Effector memory CD8-positive, alpha-beta T cell (primary cell): Measurements from ENCODE around the gene TRAF3IP1.

ENCODE experiments used
- ATAC-seq: fragments of 150-1000 bp; cut with Tn5 transposase; replicated peaks from 2 replicates; pipeline ENCODE4 v1.10.0; 2021; ENCODE audit warnings: mild to moderate bottlenecking, moderate library complexity
- DNase-seq, 3 experiments: peaks; one replicate each; pipeline ENCODE4 v3.0.0; 2021
- H3K27ac Mint-ChIP-seq, 2 donors: one replicate each; pipeline ENCODE4 v1.8.0; 2022; ENCODE audit warnings: mild to moderate bottlenecking in 2 of 2, mixed read lengths in 2 of 2, moderate library complexity in 2 of 2
- H3K27me3 Mint-ChIP-seq, 2 donors: one replicate each; pipeline ENCODE4 v1.8.0; 2022; ENCODE audit warnings: mixed read lengths in 2 of 2
- H3K36me3 Mint-ChIP-seq: one replicate; pipeline ENCODE4 v1.8.0; 2022; ENCODE audit warnings: mild to moderate bottlenecking, moderate library complexity, mixed read lengths; ENCODE audit not compliant: insufficient read depth
- H3K4me1 Mint-ChIP-seq, 2 donors: one replicate each; pipeline ENCODE4 v1.8.0; 2022; ENCODE audit warnings: low read depth in 2 of 2, mixed read lengths in 2 of 2
- H3K4me3 Mint-ChIP-seq, 2 donors: one replicate each; pipeline ENCODE4 v1.8.0; 2022; ENCODE audit warnings: mild to moderate bottlenecking in 2 of 2, mixed read lengths in 2 of 2, moderate library complexity in 2 of 2
- H3K9me3 Mint-ChIP-seq, 2 donors: one replicate each; pipeline ENCODE4 v1.8.0; 2022; ENCODE audit warnings: mixed read lengths in 2 of 2

The TRAF3IP1 gene

DNA sequence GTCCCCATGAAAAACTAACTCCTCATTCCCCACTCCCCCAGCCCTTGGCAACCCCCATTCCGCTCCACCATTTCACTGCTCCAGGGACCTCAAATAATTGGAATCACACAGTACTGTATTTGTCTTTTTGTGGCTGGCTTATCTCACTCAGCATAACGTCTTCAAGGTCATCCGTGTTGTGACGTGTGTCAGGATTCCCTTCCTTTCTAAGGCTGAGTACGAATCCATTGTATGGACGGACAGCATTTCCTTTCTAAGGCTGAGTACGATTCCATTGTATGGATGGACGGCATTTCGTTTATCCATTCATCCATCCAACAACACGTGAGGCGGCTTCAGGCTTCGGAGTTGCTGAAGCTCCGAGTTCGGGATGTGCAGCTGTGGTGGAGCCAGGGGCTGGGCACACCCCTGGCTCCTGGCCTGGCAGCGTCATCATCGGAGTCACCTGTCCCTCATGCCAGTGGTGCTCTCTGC lies 105.2 kb downstream of the TRAF3IP1 start:
- H3K9me3 Mint-ChIP-seq, result no peaks in the 10 kb centered on the region
- peaks cover 27 to 32% of the 10 kb centered on the region in 2 donors for H3K4me1 Mint-ChIP-seq
- no peak overlapping the region for H3K27ac Mint-ChIP-seq
- no peaks in the 10 kb centered on the region for H3K27me3 Mint-ChIP-seq
- DNase-seq (no peak), ATAC-seq (no peak)
- H3K4me3 Mint-ChIP-seq, result peak overlapping the region; percentile 87 to 91
- peaks cover 12% of the 10 kb centered on the region for H3K36me3 Mint-ChIP-seq

GRCh38 chr2:238425979-238426567 lies 105.8 kb downstream of the TRAF3IP1 start:
- no peak for ATAC-seq
- Mint-ChIP-seq H3K9me3 (no peaks in the 10 kb centered on the region), H3K4me3 (peak overlapping the region; percentile 87 to 91), H3K36me3 (peaks cover 12% of the 10 kb centered on the region), H3K27ac (peak overlapping the region; percentile 92 to 94), H3K4me1 (peaks cover 29 to 34% of the 10 kb centered on the region in 2 donors), H3K27me3 (no peaks in the 10 kb centered on the region)
- DNase-seq, result no peak

GRCh38 chr2:238426568-238427434 lies 106.5 kb downstream of the TRAF3IP1 start, which contains the start of gene ASB1:
Gene ASB1 (plus strand): TSS chr2:238426927. CDS start chr2:238427071, 144 bp downstream.
- ATAC-seq (peak; percentile 83), DNase-seq (peak; percentile 73 to 82 (median 74))
- peak within 1 kb of the TSS; percentile 87 to 91 for H3K4me3 Mint-ChIP-seq
- H3K4me1 Mint-ChIP-seq, result peaks cover 32 to 42% of the 10 kb centered on the region in 2 donors
- peaks cover 12% of the 10 kb centered on the region for H3K36me3 Mint-ChIP-seq
- H3K27me3 Mint-ChIP-seq, result no peaks in the 10 kb centered on the region
- peak within 1 kb of the TSS; percentile 92 to 94 for H3K27ac Mint-ChIP-seq
- no peaks in the 10 kb centered on the region for H3K9me3 Mint-ChIP-seq

DNA sequence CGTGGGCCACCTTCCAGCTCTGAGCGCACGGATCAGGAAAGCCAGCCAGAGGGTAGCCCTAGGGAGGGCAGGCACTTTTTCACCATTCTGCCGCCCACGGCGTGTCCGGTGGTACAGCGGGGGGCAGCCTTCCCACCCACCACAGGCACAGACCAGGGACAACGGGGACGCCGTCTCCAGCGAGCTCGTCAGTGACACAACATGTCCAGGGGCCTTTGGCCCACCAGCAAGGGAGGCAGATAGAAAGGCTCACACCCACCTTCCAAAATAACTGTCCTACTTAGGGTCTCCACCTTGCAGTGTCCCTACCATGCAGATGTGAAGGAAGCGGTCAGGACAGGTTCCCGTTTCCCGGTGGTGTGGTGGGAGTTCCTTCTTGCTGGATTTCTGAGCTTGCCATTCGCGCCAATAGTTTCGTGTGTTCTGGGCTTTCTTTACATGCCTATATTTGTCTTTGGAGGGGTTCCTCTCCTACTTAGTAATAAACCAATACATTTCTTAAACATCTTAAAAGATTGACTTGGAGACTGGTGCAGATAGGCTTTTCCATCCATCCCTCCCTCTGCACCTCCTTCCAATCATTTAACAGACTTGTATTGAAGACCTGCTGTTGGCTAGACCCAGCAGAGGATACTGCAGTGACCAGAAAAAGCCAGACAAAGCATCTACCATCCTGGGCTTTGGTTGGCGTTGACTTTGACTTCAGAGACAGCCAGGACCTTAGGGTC lies 107.3 kb downstream of the TRAF3IP1 start:
- no peak for ATAC-seq
- Mint-ChIP-seq H3K4me3 (peak overlapping the region; percentile 87 to 91), H3K36me3 (peaks cover 12% of the 10 kb centered on the region), H3K27me3 (no peaks in the 10 kb centered on the region), H3K4me1 (peaks cover 34 to 47% of the 10 kb centered on the region in 2 donors), H3K27ac (peak overlapping the region; percentile 92 to 94), H3K9me3 (no peaks in the 10 kb centered on the region)
- DNase-seq, result no peak

- no peak for ATAC-seq
- peaks cover 42 to 54% of the 10 kb centered on the region in 2 donors for H3K4me1 Mint-ChIP-seq
- H3K4me3 Mint-ChIP-seq, result peak overlapping the region in 1 of 2 donors; percentile 91
- peaks cover 17% of the 10 kb centered on the region for H3K36me3 Mint-ChIP-seq
- peak overlapping the region; percentile 92 to 94 for H3K27ac Mint-ChIP-seq
- no peaks in the 10 kb centered on the region for H3K27me3 Mint-ChIP-seq
- no peaks in the 10 kb centered on the region for H3K9me3 Mint-ChIP-seq
- DNase-seq, result no peak
Measured at GRCh38 chr2:238428866-238429265, 108.5 kb downstream of the TRAF3IP1 start.

GRCh38 chr2:238430781-238431180 lies 110.5 kb downstream of the TRAF3IP1 start:
- Mint-ChIP-seq H3K27ac (no peak overlapping the region), H3K36me3 (peaks cover 26% of the 10 kb centered on the region), H3K4me1 (peaks cover 46 to 62% of the 10 kb centered on the region in 2 donors), H3K4me3 (peak overlapping the region in 1 of 2 donors; percentile 12), H3K9me3 (no peaks in the 10 kb centered on the region), H3K27me3 (no peaks in the 10 kb centered on the region)
- DNase-seq (no peak), ATAC-seq (no peak)

GRCh38 chr2:238431456-238431855 lies 111.1 kb downstream of the TRAF3IP1 start:
- DNase-seq, result no peak
- H3K27me3 Mint-ChIP-seq, result no peaks in the 10 kb centered on the region
- no peak for ATAC-seq
- peaks cover 29% of the 10 kb centered on the region for H3K36me3 Mint-ChIP-seq
- H3K4me3 Mint-ChIP-seq, result no peak overlapping the region
- H3K9me3 Mint-ChIP-seq, result no peaks in the 10 kb centered on the region
- peaks cover 44 to 58% of the 10 kb centered on the region in 2 donors for H3K4me1 Mint-ChIP-seq
- H3K27ac Mint-ChIP-seq, result peak overlapping the region in 1 of 2 donors; percentile 62

GRCh38 chr2:238433300-238433915 lies 113.1 kb downstream of the TRAF3IP1 start:
- no peak for ATAC-seq
- Mint-ChIP-seq H3K36me3 (peaks cover 32% of the 10 kb centered on the region), H3K27me3 (no peaks in the 10 kb centered on the region), H3K27ac (peak overlapping the region in 1 of 2 donors; percentile 80), H3K4me3 (no peak overlapping the region), H3K4me1 (peaks cover 39 to 52% of the 10 kb centered on the region in 2 donors), H3K9me3 (no peaks in the 10 kb centered on the region)
- no peak for DNase-seq

- Mint-ChIP-seq H3K4me1 (peaks cover 38 to 53% of the 10 kb centered on the region in 2 donors), H3K9me3 (no peaks in the 10 kb centered on the region), H3K36me3 (peaks cover 36% of the 10 kb centered on the region), H3K4me3 (no peak overlapping the region), H3K27ac (peak overlapping the region in 1 of 2 donors; percentile 66), H3K27me3 (no peaks in the 10 kb centered on the region)
- ATAC-seq (no peak), DNase-seq (no peak)
Measured at GRCh38 chr2:238433941-238434845, 113.9 kb downstream of the TRAF3IP1 start.

GRCh38 chr2:238434846-238435751 lies 114.8 kb downstream of the TRAF3IP1 start:
- Mint-ChIP-seq H3K36me3 (peaks cover 41% of the 10 kb centered on the region), H3K4me3 (no peak overlapping the region), H3K9me3 (no peaks in the 10 kb centered on the region), H3K27ac (peak overlapping the region in 1 of 2 donors; percentile 66), H3K27me3 (no peaks in the 10 kb centered on the region), H3K4me1 (peaks cover 36 to 56% of the 10 kb centered on the region in 2 donors)
- DNase-seq (no peak), ATAC-seq (no peak)

- H3K9me3 Mint-ChIP-seq, result no peaks in the 10 kb centered on the region
- DNase-seq (no peak), ATAC-seq (no peak)
- H3K36me3 Mint-ChIP-seq, result peaks cover 41% of the 10 kb centered on the region
- H3K27ac Mint-ChIP-seq, result peak overlapping the region in 1 of 2 donors; percentile 3
- peaks cover 38 to 56% of the 10 kb centered on the region in 2 donors for H3K4me1 Mint-ChIP-seq
- no peaks in the 10 kb centered on the region for H3K27me3 Mint-ChIP-seq
- no peak overlapping the region for H3K4me3 Mint-ChIP-seq
Measured at GRCh38 chr2:238435752-238436096, 115.4 kb downstream of the TRAF3IP1 start.
